AG09309 (cell line): ENCODE data around the gene TRAF1.

Experiments
- DNase-seq: peaks from one replicate; pipeline ENCODE4 v3.0.0-alpha.2; 2010; ENCODE audit warnings: low read depth
- H3K4me3 ChIP-seq: 2 replicates; pipeline ENCODE4 v1.5.1; 2011; ENCODE audit warnings: mild to moderate bottlenecking, low read depth, low read length, moderate library complexity; ENCODE audit not compliant: control insufficient read depth
- TF ChIP-seq, protein P1 (sequence below): IDR thresholded peaks from 2 replicates; pipeline ENCODE4 v1.5.1; 2011; ENCODE audit warnings: mild to moderate bottlenecking, low read depth, low read length, inconsistent platforms; ENCODE audit not compliant: insufficient read depth, control insufficient read depth; ENCODE audit errors: missing control alignments

Gene TRAF1

GRCh38 chr9:120931231-120932085 is 4.9 kb upstream of the TRAF1 start:
- no peak for DNase-seq
- no peak overlapping the region for H3K4me3 ChIP-seq
- TF ChIP-seq, protein P1, sequence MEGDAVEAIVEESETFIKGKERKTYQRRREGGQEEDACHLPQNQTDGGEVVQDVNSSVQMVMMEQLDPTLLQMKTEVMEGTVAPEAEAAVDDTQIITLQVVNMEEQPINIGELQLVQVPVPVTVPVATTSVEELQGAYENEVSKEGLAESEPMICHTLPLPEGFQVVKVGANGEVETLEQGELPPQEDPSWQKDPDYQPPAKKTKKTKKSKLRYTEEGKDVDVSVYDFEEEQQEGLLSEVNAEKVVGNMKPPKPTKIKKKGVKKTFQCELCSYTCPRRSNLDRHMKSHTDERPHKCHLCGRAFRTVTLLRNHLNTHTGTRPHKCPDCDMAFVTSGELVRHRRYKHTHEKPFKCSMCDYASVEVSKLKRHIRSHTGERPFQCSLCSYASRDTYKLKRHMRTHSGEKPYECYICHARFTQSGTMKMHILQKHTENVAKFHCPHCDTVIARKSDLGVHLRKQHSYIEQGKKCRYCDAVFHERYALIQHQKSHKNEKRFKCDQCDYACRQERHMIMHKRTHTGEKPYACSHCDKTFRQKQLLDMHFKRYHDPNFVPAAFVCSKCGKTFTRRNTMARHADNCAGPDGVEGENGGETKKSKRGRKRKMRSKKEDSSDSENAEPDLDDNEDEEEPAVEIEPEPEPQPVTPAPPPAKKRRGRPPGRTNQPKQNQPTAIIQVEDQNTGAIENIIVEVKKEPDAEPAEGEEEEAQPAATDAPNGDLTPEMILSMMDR = no peak

- DNase-seq = no peak
- H3K4me3 ChIP-seq = peak overlapping the region; percentile 46
- TF ChIP-seq, protein P1 = no peak
These were observed 2.7 kb upstream of the TRAF1 start for GRCh38 chr9:120929229-120929791.

DNA sequence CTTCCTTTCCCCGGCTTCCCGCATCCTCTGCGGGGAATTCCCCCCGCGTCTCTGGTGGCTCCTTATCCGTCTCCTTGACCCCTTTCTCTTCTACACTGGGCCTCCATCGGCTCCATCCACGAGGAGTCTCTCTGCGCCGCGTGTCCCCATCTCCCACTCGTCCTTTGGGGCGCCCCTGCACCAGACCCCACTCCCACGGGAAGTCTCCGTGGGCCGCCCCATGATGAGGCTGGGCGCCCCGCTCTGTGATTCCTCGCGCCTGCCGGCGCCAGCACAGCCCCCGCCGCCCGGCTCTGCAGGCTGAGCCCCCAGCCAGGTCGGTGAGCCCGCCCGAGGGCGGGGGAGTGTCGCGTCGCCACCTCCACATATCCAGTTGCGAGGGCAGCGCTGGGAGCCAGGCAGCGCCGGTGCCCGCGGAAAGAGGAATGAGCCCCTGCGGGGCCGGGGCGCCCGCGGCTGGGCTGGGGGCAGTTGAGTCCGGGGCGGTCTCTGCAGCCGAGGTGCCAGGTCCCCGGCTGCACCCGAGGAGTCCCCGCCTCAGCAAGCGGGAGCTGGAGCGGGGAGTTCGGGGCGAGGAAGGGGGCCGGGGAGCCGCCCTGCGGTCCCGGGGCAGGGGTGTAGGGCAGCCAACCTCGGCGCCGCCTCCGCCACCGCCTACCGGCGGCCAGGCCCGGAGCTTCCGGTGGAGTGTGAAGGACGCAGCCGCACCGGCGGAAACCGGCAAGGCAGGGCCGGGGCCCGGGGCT is 2.1 kb upstream of the TRAF1 start:
- DNase-seq = no peak
- TF ChIP-seq, protein P1 = no peak
- peak overlapping the region; percentile 46 for H3K4me3 ChIP-seq

DNA sequence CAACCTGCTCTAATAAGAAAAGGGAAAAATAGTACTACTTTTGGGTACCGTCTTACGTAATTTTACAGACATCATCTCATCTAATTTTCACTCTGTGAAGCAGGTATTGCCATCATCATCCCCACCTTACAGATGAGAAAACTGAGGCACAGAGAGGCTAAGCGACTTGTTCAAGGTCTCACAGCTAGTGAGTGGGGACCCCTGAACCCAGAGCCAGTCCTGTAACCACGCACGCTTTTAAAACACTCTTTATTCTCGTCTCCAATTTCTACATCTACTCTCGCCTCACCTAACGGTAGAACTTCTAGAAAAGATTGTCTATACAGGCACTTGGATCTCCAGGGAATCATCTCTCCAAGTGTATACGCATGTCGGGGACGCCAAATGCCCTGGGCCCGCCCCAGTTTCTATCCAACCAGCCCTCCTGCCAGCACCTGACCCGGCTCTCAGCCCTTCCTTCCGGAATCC is 1.5 kb upstream of the TRAF1 start:
- H3K4me3 ChIP-seq = no peak overlapping the region; the same call in 1 of the 2 replicates
- DNase-seq = no peak
- TF ChIP-seq, protein P1 = no peak

DNA sequence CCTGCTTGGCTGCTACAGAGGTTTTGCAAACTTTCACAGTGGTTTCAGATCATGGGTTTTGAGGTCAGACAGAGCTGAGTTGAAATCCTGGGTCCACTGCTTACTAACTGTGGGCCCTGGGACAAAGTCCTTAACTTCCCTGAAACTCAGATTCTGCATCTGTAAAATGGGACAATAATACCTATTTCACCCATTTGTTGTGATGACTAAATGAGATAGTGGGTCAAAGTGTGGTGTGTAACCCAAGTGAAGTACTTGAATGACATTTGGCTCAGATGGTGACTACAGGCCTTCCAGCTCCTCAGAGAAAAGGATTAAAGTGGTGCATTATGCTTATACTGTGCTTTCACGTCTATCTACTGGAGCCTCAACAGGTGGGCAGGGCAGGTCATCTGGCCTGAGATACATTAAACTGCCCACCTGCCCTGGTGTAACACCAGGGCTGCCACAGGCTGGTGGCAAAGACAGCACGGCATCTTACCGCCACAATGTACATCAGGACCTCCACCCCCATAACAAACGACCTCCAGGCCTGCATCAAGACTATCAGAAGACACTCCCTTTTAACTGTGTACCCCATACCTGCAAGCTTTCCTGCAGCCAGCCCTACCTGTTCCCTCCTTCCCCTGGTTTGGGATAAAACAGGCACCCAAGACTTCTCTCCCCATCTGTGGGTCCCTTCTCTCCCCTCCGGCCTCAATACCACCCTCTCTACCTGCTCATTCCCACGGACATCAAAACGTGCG is 846 bp upstream of the TRAF1 start:
- DNase-seq = no peak
- no peak overlapping the region for H3K4me3 ChIP-seq
- TF ChIP-seq, protein P1 = no peak
